GM12874 (cell line): ENCODE measurements around the gene GBE1.

Source experiments
- CTCF ChIP-seq: IDR thresholded peaks from 2 replicates; pipeline ENCODE4 v1.5.1; 2011; ENCODE audit warnings: low read depth, mild to moderate bottlenecking, control low read depth, low read length, moderate library complexity; ENCODE audit not compliant: insufficient read depth

Gene GBE1

GRCh38 chr3:81760924-81761903 lies at the start of gene GBE1:
TSS of gene GBE1 (minus strand) at chr3:81761645. CDS start at chr3:81761517, 128 bp downstream.
- TF ChIP-seq CTCF, result peak; percentile 43

- no peak for TF ChIP-seq CTCF
Observed at GRCh38 chr3:81808900-81809299, 47.5 kb upstream of the GBE1 start.

- no peak for TF ChIP-seq CTCF
Observed at GRCh38 chr3:81799403-81799802, 38.0 kb upstream of the GBE1 start.

- TF ChIP-seq CTCF, result no peak
Observed at GRCh38 chr3:81793410-81793809, 32.0 kb upstream of the GBE1 start.

GRCh38 chr3:81790117-81790516 lies 28.7 kb upstream of the GBE1 start:
- TF ChIP-seq CTCF, result no peak

GRCh38 chr3:81789691-81790090 lies 28.2 kb upstream of the GBE1 start:
- TF ChIP-seq CTCF, result no peak

- TF ChIP-seq CTCF, result no peak
Observed at GRCh38 chr3:81788610-81789009, 27.2 kb upstream of the GBE1 start.
